Ishikawa (cell line): Measurements from ENCODE around the gene TMC2.

Source experiments
- CEBPB ChIP-seq: IDR thresholded peaks from 2 replicates; pipeline ENCODE4 v1.6.1; 2012
- CREB1 ChIP-seq: IDR thresholded peaks from 2 replicates; pipeline ENCODE4 v1.6.1; 2012; ENCODE audit warnings: low read depth
- EGR1 ChIP-seq: IDR thresholded peaks from 2 replicates; pipeline ENCODE4 v1.6.1; 2012
- EP300 ChIP-seq: IDR thresholded peaks from 2 replicates; pipeline ENCODE4 v1.6.1; 2012; ENCODE audit warnings: borderline replicate concordance
- FOXM1 ChIP-seq: IDR thresholded peaks from 2 replicates; pipeline ENCODE4 v1.6.1; 2012; ENCODE audit warnings: low read depth, borderline replicate concordance
- NFIC ChIP-seq: IDR thresholded peaks from 2 replicates; pipeline ENCODE4 v1.6.1; 2012
- RAD21 ChIP-seq: IDR thresholded peaks from 2 replicates; pipeline ENCODE4 v1.6.1; 2012; ENCODE audit warnings: low read depth
- TAF1 ChIP-seq: IDR thresholded peaks from 2 replicates; pipeline ENCODE4 v1.6.1; 2012; ENCODE audit warnings: low read depth, mild to moderate bottlenecking
- TCF12 ChIP-seq: IDR thresholded peaks from 2 replicates; pipeline ENCODE4 v1.6.1; 2012; ENCODE audit warnings: low read depth
- TEAD4 ChIP-seq: IDR thresholded peaks from 2 replicates; pipeline ENCODE4 v1.6.1; 2012
- USF1 ChIP-seq: IDR thresholded peaks from 2 replicates; pipeline ENCODE4 v1.6.1; 2012
- YY1 ChIP-seq: IDR thresholded peaks from 2 replicates; pipeline ENCODE4 v1.6.1; 2012; ENCODE audit warnings: low read depth
- ZBTB7A ChIP-seq: IDR thresholded peaks from 2 replicates; pipeline ENCODE4 v1.6.1; 2012; ENCODE audit warnings: low read depth
- TF ChIP-seq, protein P1 (sequence below): IDR thresholded peaks from 2 replicates; pipeline ENCODE4 v1.6.1; 2012; ENCODE audit warnings: low read depth, mild to moderate bottlenecking
- TF ChIP-seq, protein P2 (sequence below): IDR thresholded peaks from 2 replicates; pipeline ENCODE4 v1.6.1; 2012

Gene TMC2

DNA sequence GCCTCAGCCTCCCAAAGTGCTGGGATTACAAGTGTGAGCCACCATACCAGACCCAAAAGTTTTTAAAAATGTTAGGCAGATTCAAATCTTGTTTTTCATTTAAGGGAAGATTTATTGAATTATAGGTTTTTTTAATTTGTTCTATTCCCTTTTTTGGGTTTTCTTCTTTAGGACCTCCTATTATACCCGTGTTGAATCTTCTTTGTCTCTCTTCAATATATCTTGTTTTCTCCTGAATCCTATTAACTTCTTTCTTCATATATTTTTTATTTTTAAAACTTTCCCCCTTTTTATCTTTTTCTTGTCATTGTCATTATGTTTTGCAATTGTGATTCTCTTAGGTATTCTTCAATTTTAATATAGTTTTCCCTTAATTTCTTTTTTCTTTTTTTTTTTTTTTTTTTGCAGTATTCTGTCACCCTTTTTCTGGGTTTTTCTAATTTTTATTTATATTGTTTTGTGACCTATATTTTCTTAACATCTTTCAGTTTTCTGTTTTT is 70.2 kb downstream of the TMC2 start:
- TF ChIP-seq FOXM1 (no peak), ZBTB7A (no peak), USF1 (no peak), EGR1 (no peak), CEBPB (no peak), RAD21 (no peak), EP300 (no peak), NFIC (no peak), TAF1 (no peak), TEAD4 (no peak), CREB1 (no peak)
- TF ChIP-seq, protein P1, sequence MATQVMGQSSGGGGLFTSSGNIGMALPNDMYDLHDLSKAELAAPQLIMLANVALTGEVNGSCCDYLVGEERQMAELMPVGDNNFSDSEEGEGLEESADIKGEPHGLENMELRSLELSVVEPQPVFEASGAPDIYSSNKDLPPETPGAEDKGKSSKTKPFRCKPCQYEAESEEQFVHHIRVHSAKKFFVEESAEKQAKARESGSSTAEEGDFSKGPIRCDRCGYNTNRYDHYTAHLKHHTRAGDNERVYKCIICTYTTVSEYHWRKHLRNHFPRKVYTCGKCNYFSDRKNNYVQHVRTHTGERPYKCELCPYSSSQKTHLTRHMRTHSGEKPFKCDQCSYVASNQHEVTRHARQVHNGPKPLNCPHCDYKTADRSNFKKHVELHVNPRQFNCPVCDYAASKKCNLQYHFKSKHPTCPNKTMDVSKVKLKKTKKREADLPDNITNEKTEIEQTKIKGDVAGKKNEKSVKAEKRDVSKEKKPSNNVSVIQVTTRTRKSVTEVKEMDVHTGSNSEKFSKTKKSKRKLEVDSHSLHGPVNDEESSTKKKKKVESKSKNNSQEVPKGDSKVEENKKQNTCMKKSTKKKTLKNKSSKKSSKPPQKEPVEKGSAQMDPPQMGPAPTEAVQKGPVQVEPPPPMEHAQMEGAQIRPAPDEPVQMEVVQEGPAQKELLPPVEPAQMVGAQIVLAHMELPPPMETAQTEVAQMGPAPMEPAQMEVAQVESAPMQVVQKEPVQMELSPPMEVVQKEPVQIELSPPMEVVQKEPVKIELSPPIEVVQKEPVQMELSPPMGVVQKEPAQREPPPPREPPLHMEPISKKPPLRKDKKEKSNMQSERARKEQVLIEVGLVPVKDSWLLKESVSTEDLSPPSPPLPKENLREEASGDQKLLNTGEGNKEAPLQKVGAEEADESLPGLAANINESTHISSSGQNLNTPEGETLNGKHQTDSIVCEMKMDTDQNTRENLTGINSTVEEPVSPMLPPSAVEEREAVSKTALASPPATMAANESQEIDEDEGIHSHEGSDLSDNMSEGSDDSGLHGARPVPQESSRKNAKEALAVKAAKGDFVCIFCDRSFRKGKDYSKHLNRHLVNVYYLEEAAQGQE, result no peak
- TF ChIP-seq, protein P2, sequence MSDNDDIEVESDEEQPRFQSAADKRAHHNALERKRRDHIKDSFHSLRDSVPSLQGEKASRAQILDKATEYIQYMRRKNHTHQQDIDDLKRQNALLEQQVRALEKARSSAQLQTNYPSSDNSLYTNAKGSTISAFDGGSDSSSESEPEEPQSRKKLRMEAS, result no peak

DNA sequence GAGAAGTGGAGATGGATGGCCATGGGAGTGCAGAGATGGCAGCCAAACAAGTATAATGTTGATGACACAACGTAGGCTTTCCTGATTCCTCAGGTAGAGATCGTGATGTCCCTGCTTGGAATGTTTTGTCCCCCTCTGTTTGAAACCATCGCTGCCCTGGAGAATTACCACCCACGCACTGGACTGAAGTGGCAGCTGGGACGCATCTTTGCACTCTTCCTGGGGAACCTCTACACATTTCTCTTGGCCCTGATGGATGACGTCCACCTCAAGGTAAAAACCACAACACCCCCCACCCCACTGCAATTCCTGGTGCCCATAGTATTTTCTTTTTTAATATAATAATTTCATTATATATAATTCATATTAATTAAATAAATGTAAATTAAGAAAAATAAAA is 74.0 kb downstream of the TMC2 start:
- TF ChIP-seq EGR1 (no peak), FOXM1 (no peak), RAD21 (no peak), EP300 (no peak), YY1 (no peak), USF1 (no peak), TAF1 (no peak), CEBPB (no peak), TEAD4 (no peak), NFIC (no peak), CREB1 (no peak), TCF12 (no peak), ZBTB7A (no peak)
- TF ChIP-seq, protein P2, result no peak
- TF ChIP-seq, protein P1, result no peak

- no peak for TF ChIP-seq NFIC
- TF ChIP-seq USF1, result no peak
- TF ChIP-seq FOXM1, result no peak
- no peak for TF ChIP-seq TAF1
- no peak for TF ChIP-seq EP300
- TF ChIP-seq, protein P2, result no peak
- TF ChIP-seq CEBPB, result no peak
- no peak for TF ChIP-seq CREB1
- no peak for TF ChIP-seq RAD21
- TF ChIP-seq EGR1, result no peak
- TF ChIP-seq, protein P1, result no peak
- no peak for TF ChIP-seq ZBTB7A
- no peak for TF ChIP-seq TCF12
- no peak for TF ChIP-seq YY1
- no peak for TF ChIP-seq TEAD4
Measured at GRCh38 chr20:2610941-2611720, 74.8 kb downstream of the TMC2 start.
